ENCODE measurements around the gene ERBB2. TPM values are rescaled to one million over a fixed set of nuclear protein-coding genes. Genes with fewer than 3 reads are reported as not detected.

Gene ERBB2
- total RNA-seq, 1 donor from 2014 or later = 49.0 TPM

DNA sequence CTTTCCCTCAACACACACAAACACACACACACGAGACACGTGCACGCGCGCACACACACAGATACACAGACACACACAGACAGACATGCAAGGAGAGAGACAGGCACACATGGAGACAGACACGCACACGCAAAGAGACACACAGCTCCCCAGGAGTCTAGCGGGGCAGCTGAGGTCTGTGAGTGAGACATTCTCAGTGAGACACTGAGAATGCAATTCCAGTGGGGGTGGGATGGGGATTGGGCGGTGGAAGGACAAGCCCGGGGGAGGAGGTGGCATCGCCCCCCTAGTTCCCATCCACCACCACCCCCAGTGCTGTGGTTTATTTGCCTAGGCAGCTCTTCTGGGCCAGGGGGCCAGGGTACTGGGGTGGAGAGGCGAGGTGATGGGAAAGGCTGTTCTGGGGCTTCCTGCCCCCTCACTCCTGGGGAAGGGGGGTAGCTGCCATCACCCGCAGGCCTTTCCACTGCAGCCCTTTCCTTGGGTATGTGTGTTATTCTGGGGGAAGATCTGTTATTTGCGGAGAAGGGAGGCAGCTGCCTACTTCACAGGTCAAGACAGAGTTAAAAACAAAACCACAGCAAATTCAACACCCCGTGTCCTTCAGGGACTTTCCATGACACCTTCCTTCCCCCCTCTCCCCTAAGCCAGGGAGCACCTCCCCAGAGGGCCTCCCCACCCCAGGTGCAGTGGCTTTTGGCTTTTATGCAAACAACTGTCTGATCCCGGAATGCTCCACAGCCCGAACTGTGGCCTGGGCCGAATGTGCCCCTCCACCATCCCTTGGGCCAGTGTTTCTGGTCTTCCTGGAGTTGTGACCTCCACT lies 55.9 kb downstream of the ERBB2 start:
- DNase-seq (ENCODE audit: low spot score) = no peak
- H3K9me3 Mint-ChIP-seq (ENCODE audit: unreplicated experiment) = no peaks in the 10 kb centered on the region
- H3K4me1 Mint-ChIP-seq (ENCODE audit: unreplicated experiment) = peaks cover 5% of the 10 kb centered on the region
- H3K27ac Mint-ChIP-seq (ENCODE audit: unreplicated experiment) = no peak overlapping the region
- no peaks in the 10 kb centered on the region for H3K36me3 Mint-ChIP-seq (ENCODE audit: low read depth, unreplicated experiment)
- TF ChIP-seq, protein P1, sequence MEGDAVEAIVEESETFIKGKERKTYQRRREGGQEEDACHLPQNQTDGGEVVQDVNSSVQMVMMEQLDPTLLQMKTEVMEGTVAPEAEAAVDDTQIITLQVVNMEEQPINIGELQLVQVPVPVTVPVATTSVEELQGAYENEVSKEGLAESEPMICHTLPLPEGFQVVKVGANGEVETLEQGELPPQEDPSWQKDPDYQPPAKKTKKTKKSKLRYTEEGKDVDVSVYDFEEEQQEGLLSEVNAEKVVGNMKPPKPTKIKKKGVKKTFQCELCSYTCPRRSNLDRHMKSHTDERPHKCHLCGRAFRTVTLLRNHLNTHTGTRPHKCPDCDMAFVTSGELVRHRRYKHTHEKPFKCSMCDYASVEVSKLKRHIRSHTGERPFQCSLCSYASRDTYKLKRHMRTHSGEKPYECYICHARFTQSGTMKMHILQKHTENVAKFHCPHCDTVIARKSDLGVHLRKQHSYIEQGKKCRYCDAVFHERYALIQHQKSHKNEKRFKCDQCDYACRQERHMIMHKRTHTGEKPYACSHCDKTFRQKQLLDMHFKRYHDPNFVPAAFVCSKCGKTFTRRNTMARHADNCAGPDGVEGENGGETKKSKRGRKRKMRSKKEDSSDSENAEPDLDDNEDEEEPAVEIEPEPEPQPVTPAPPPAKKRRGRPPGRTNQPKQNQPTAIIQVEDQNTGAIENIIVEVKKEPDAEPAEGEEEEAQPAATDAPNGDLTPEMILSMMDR (IDR thresholded peaks at IDR 0.05; ENCODE audit: unreplicated experiment) = no peak
- peaks cover 3% of the 10 kb centered on the region for H3K27me3 Mint-ChIP-seq (ENCODE audit: unreplicated experiment)
- peak overlapping the region; percentile 12 for H3K4me3 Mint-ChIP-seq (ENCODE audit: unreplicated experiment)

DNA sequence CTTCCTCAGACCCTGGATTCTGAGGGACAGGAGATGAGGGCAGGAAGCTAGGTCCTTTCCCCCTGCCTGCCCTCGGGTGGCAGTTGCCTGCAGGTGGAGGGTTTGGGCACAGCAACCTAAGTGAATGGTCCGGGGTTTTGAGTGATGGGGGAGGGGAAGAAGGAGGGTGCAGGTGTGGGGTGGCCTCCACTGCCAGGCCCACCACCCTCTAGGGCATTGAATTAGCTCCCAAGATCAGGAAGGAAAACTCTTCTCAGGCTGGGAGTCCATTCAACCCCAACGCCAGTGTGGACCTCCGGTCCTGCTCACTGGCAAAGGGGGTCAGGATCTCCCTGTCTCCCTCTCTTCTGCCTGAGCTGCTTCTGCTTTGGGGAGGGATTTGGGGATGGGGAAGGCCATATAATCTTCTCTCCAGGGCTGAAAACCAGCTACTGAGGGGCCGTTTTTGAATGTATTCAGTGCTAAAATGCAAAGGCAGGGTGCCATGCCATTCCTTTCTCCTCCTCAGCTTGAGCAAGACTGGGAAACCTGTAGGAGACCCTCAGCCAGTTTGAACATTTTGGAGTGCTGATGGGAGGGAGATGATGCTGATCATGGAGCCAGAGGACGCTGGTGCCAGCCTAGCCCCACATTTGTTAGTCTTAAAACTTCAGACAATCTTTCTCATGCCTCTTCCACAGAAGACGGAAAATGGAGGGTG lies 56.7 kb downstream of the ERBB2 start:
- Mint-ChIP-seq H3K4me1 (ENCODE audit: unreplicated experiment) (peaks cover 5% of the 10 kb centered on the region), H3K27me3 (ENCODE audit: unreplicated experiment) (peaks cover 3% of the 10 kb centered on the region), H3K9me3 (ENCODE audit: unreplicated experiment) (no peaks in the 10 kb centered on the region), H3K36me3 (ENCODE audit: low read depth, unreplicated experiment) (no peaks in the 10 kb centered on the region), H3K4me3 (ENCODE audit: unreplicated experiment) (no peak overlapping the region), H3K27ac (ENCODE audit: unreplicated experiment) (no peak overlapping the region)
- no peak for DNase-seq (ENCODE audit: low spot score)
- TF ChIP-seq, protein P1 (IDR thresholded peaks at IDR 0.05; ENCODE audit: unreplicated experiment) = no peak

DNA sequence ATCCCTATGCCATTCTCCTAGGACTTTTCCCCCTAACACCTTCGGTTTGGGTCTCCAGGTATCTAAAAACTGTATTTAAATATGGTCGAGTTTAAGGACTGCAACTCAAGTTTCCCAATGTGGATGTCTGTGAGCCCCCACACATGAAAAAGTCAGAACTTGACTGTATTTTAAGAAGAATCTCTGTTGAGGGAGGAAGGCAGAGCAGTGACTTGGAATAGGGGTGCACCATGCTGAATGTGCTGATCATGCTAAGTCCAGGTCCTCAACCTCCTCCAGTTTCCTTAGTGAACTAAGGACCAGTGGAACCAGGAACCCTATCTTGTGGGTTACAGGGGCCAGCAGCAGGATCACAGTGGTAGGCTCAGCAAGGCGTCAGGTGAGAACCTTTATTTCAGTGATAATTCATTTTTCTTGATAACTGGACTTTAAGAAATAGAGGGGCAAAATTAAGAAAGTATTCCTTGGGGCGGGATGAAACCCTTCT lies 57.4 kb downstream of the ERBB2 start:
- H3K4me3 Mint-ChIP-seq (ENCODE audit: unreplicated experiment) = no peak overlapping the region
- peaks cover 4% of the 10 kb centered on the region for H3K4me1 Mint-ChIP-seq (ENCODE audit: unreplicated experiment)
- no peak for DNase-seq (ENCODE audit: low spot score)
- H3K27ac Mint-ChIP-seq (ENCODE audit: unreplicated experiment) = no peak overlapping the region
- H3K9me3 Mint-ChIP-seq (ENCODE audit: unreplicated experiment) = no peaks in the 10 kb centered on the region
- TF ChIP-seq, protein P1 (IDR thresholded peaks at IDR 0.05; ENCODE audit: unreplicated experiment) = no peak
- H3K27me3 Mint-ChIP-seq (ENCODE audit: unreplicated experiment) = peaks cover 3% of the 10 kb centered on the region
- no peaks in the 10 kb centered on the region for H3K36me3 Mint-ChIP-seq (ENCODE audit: low read depth, unreplicated experiment)

DNA sequence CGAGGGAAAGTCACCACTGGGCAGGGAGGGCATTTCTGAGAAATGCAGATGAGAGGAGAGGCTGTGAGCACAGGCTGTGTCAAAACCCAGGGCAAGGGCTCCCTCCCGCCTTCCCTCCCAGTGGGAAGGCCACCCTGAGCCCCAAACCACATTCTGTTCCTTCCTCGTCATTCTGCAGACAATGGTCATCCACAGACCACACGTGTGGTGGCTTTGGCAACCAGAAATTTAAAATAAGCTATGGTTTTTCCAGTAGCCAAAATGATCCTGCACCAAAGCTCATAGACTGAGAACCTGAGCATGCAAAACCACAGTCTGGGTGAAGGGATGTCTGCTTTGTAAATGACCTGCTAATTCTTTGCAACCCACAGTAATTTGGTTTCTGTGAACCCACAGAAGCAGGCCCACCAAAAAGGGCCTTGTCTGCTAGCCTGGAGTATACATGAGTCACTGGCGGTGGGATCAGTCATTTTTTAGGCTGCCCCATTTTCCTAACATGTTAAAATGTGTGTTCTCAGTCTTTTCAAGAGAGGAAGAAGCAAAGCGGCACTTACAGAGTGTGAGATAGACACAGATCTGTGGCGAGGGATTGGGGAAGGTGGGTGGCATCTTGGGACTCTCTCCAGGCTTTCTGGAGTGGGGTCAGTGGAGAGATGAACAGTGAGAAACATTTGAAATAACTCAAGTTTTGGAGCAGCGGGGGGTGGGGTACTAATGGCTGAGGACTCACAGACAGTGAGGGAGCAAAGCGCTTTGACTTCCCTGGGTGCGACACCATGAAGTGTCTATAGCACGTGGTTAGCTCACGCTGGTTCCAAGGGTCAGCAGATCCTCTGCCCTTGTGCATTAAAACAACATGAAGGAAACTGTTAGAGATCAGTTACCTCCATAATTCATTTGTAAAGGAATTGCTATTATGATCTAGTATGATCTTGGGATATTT lies 58.3 kb downstream of the ERBB2 start:
- no peaks in the 10 kb centered on the region for H3K36me3 Mint-ChIP-seq (ENCODE audit: low read depth, unreplicated experiment)
- H3K9me3 Mint-ChIP-seq (ENCODE audit: unreplicated experiment) = no peaks in the 10 kb centered on the region
- H3K4me1 Mint-ChIP-seq (ENCODE audit: unreplicated experiment) = peaks cover 4% of the 10 kb centered on the region
- TF ChIP-seq, protein P1 (IDR thresholded peaks at IDR 0.05; ENCODE audit: unreplicated experiment) = no peak
- H3K4me3 Mint-ChIP-seq (ENCODE audit: unreplicated experiment) = no peak overlapping the region
- no peak overlapping the region for H3K27ac Mint-ChIP-seq (ENCODE audit: unreplicated experiment)
- DNase-seq (ENCODE audit: low spot score) = no peak
- peaks cover 3% of the 10 kb centered on the region for H3K27me3 Mint-ChIP-seq (ENCODE audit: unreplicated experiment)

All from endothelial cell (in vitro differentiated cells).